GM18505 (cell line): ENCODE data around the gene LAIR2.
"Not testable (repeated sequence)": the region's sequence is repeated elsewhere in the genome, so short reads cannot be mapped to it uniquely, and the experiment has no call there.

Experiments
- ATAC-seq: cut with Tn5 transposase; IDR thresholded peaks from one replicate; pipeline ENCODE4 v1.9.1; 2021; ENCODE audit not compliant: unreplicated experiment
- POLR2A ChIP-seq: IDR thresholded peaks from 4 replicates; pipeline ENCODE4 v1.6.1; 2011; ENCODE audit warnings: borderline replicate concordance; ENCODE audit not compliant: insufficient read depth, insufficient read length; ENCODE audit errors: extremely low read depth

LAIR2 gene

DNA sequence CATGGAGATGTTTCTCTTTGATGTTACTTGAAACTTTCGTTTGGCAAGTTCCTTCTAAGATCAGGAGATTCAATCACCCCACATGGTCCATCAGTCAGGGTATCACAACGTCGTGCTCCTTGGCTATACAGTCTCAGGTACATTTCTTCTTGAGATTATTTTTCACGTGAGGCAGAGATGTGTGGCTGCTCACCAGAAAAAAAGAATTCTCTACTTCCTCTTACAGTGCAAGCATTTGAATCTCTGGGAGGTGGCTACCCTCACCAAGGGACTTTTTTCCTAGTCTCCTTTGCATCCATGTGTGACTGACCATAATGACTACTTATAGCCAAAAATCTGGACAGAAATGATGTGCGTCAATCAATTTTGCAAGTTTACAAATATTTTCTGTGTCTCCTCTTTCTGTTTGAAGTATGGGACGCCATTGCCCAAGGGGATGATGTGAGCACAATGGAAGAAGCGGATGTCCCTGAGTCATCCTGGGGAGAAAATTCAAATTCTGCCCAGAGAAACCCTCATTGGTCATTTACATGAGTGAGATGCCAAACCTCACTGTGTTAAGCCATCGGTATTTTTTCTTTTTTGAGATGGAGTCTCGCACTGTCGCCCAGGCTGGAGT, 8.6 kb upstream of the LAIR2 start:
- TF ChIP-seq POLR2A: no peak
- no peak for ATAC-seq

DNA sequence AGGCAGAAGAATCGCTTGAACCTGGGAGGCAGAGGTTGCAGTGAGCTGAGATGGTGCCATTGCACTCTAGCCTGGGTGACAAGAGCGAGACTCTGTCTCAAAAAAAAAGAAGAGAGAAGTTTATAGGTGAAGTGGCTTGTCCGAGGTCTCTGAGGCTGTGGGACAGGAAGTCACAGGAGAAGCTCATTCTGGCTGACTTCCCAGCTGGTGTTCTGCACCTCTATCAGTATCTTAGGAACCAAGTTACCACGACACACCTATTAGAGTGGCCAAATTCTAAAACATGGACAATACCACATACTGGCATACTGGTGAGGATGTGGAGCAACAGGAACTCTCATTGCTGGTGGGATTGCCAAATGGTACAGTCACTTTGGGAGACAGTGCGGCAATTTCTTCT, 7.3 kb upstream of the LAIR2 start:
- not testable (repeated sequence) for ATAC-seq

DNA sequence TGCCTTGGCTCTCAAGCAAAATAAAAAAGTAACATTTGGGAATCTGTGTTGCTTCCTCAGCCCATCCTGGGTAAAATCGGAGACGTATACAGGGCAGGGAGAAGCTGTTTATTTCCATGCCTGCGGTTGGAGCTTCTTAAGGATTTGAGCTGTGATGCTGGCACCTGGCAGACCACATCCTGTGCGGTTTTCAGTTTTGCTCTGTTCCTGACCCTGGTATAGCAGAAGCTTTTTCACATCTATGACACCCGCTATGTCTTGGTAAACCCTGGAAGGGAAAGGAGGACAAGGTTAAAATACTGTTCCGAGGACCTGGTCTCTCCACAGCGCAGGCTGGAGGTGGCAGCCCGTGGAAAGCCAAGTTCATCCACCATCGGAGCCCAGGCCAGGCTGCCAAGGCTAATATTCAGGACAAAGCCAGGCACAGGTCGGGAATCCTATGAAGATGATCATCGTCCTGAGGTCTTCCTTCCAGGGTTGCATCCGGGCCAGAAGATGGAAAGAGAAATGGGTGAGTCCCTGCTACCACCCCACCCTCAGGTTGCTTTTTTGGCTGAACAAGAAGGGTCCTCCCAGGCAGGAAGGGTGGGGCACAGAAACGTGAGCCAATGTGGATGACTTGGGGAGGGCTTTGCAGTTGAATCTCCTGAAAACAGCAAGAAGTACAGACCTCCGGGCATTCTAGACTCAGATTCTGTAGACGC, 4.7 kb upstream of the LAIR2 start:
- ATAC-seq: not testable (repeated sequence)

DNA sequence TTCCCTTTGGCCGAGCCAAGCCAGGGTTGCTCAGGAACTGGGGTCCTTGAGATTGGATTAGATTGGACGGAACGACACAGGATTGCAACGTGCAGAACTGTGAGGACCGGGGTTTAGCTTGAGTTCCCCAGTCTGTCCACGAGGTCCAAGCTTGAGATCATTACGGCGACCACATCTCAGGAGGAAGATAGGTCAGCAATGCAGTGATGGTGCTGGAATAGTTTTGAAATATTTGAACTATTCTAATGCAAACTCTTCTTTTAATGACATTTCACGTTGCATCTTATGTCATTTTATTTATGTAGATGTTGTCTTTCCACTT, 4.2 kb upstream of the LAIR2 start:
- ATAC-seq: not testable (repeated sequence)

DNA sequence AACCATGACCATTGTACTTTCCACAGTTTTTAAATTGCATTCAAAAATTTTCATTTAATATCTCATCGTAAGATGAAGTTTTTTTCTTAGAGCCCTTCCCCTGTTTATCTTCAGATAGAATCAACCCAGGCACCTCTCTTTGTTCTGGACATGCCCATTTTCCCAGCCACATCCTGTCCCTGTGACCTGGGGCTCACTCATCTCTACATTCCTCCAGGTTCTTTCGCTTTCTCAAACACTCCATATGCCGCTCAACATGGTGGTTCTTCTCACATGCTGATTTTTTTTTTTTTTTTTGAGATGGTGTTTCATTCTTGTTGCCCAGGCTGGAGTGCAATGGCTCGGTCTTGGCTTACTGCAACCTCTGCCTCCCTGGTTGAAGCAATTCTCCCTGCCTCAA, 2.9 kb downstream of the LAIR2 start:
- ATAC-seq: not testable (repeated sequence)

DNA sequence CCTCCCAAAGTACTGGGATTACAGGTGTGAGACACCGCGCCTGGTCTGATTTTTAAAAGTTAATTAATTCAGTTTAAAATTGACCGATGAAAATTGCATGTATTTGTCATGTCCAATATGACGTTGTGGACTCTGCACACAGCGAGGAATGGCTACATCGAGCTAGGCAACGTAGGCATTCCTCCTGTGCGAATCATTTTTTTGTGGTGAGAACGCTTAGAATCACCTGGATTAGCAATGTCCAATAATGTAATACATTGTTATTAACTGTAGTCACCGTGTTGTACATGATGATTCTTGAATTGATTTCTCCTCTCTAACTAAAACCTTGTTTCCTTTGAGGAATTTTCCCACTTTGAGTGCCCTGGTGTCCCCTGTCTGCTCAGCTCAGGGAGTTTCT, 3.4 kb downstream of the LAIR2 start:
- ATAC-seq: no peak
- TF ChIP-seq POLR2A: no peak

DNA sequence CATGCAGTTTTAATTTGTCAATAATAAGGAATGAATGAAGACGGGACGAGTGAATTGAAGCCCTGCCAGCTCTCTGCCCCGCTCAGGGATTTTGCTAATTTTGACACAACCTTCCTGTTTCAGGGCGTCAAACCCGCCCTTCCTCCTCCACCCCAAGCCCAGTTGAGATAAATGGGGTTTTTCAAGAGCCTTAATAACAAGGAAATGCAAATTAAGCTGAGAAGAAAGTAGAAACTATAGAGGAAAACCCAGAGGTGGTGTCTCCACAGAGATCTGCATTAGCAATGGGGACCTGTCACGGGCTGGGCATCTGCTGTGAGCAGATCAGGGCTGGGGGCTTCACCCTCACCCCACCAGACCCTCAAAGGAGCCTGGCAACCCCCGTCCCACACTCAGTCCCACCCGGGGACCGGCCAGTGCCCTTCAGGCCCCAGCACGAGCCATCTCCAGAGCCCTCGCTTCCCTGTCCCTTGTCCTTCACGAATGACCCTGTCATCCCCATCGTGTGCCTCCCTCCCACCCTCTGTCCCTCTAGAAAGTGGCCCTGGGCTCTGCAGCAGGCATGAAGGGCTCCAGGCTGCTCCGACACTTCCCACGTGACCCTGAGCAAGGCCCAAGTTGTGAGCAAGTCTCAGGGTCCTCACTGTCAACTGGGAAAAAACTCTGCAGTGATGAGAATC, 4.5 kb downstream of the LAIR2 start:
- ATAC-seq: not testable (repeated sequence)

DNA sequence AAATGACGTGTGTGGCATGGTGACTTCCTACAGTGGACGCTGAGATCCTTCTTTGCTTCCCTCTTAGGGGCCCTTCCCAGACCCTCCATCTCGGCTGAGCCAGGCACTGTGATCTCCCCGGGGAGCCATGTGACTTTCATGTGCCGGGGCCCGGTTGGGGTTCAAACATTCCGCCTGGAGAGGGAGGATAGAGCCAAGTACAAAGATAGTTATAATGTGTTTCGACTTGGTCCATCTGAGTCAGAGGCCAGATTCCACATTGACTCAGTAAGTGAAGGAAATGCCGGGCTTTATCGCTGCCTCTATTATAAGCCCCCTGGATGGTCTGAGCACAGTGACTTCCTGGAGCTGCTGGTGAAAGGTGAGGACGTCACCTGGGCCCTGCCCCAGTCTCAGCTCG, 5.2 kb downstream of the LAIR2 start:
- no peak for TF ChIP-seq POLR2A
- no peak for ATAC-seq

DNA sequence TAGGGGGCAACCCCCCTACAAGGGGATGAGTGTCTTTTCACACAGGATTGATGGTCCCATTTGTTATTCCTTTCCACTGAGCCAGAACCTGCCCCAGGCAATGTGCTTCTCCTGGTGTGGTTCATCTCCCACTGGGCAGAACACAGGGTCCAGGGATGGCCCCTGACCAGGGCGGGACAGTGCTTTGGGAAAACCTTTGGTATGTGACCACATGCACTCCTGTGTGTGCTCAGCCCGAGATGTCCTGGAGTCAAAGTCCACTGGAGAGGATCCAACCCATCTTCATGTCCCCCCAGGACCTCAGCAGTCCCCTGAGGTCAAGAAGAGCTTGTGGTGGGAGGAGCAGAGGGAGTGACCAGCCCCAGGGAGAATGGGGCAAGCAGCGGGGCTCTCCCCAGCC, 5.9 kb downstream of the LAIR2 start:
- not testable (repeated sequence) for ATAC-seq

DNA sequence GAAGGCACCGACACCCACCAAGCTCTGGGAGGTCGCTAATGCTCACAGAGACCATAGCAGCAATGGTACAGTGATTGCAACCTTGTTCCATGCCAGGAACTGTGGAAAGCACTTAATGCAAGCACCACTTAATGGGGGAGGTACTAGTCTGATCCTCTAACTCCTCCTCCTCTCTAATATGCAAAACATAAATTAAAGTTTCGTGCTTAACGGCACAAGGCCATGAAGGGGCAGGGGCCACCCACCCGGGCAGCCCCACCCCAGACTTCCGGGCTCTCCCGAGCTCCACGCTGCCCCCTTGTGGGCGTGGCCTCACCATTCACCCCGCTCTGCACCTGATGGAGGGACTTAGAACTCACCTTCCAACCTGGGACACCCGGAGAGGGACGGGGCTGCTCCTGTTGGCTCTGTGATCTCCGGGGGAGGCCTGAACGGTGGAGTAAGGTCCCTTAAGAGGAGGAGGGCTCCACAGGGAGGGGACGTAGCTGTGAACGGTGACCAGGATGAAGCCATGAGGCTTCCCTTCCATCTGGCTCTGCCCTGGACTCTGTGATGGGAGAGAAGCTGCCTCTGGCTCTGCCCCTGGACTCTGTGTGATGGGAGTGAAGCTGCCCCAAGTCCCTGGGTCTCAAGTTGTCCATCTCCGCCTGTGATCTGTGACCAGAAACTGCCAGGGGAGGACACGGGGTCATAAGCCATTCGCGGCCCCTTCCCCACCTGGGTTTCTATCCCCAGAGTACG, 6.7 kb downstream of the LAIR2 start:
- ATAC-seq: not testable (repeated sequence)

DNA sequence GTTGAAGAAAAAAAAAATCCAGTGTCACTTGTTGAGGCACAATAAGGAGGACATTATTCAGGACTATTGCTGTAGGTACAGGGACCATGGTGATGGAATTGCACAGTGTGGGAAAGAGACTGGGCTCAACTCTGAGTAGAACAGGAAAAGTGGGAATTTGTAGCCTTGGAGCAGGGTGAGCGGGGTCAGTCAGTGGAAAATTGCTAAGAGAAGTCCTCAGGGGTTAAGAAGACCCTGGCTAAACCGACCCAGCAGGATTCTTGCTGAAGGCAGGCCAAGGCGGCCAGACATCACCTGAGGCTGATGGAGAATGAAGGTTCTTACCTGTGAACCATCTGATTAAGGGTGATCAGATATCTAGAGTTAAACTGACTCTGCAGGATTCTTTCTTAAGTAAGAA, 12.5 kb downstream of the LAIR2 start:
- ATAC-seq: no peak

DNA sequence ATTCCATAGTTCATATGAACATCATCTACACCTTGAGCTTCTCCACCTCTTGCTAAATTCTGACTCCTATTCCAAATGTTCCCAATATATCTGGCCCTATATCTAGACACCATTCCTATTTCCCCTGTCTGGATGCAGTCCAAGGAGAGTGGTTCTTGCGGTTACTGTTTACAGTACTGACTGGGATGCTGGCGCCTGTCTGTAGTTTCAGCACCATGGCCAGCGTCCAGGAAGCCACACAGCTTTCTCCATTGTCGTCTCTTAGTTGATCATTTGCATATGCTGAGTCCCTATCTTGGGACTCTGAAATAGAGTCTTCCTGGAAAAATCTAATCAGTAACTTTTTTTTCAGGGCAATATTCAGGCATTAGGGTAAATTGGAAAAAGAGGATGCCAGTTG, 14.9 kb downstream of the LAIR2 start:
- ATAC-seq: no peak
- TF ChIP-seq POLR2A: no peak

More for the DNA sequence above, 12.5 kb downstream of the LAIR2 start:
- TF ChIP-seq POLR2A: no peak

DNA sequence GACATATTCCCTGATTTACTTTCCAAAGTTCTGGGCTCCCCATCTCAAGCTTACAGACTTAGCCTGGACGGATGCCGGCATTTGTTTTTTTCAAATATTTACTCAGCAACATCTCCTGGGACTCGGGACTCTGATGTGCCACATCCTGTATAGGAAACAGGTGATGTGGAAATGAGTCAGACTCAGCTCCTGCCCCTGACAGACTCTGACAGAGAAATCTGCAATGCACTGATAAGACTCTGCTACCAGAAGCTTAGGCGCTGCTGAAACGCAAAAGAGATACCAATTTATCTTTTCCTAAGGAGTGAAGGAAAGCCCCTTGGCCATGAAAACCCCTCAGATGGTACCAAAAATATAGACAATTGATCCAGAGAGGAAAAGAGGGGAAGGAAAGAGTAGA, 16.2 kb downstream of the LAIR2 start:
- TF ChIP-seq POLR2A: no peak
- ATAC-seq: no peak

DNA sequence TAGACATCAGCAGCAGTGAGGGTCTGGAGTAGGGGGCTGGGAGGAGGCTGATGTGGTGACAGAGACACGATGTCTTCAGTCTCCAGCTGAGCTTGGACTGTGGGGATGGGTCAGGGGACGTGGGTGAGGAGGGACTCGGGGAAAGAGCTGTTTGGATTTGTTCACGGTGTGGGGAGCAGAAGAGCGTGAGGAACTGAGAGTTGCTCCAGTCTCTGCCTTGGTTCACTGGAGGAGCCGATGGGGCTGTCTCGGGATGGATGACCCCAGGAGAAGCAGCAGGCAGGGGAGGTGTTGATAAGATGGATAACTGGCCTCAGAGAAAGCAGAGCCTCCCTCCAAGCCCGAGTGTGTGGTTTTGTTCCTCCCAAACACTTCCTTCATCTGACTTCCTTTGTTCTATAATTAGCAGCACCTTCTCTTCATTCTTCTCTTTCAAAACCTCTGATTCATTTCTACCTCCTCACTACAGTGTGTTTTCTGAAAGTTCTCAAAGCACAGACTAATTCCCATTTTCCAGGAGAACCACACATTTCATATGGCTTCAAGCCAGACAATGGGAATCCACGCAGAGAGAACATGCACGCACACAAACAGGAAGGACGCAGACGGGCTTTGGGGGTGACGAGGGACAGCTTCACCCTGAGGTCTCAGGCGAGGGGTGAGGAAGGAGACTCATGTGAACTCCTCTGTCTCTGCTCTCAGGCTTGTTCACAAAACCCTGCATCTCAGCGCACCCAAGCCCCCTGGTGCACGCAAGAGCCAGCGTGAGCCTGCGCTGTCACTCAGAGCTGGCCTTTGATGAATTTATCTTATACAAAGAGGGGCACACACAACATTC, 18.6 kb downstream of the LAIR2 start:
- ATAC-seq: no peak
- TF ChIP-seq POLR2A: peak; percentile 20
